Measurements from ENCODE around the gene BTN2A1. TPM values are rescaled to one million over a fixed set of nuclear protein-coding genes. Genes with fewer than 3 reads are reported as not detected.
"Not testable (repeated sequence)": the region's sequence is repeated elsewhere in the genome, so short reads cannot be mapped to it uniquely, and the experiment has no call there.

BTN2A1 gene
- total RNA-seq, 4 donors from 2014 or later = 14.7 to 23.9 (median 18.2) TPM

DNA sequence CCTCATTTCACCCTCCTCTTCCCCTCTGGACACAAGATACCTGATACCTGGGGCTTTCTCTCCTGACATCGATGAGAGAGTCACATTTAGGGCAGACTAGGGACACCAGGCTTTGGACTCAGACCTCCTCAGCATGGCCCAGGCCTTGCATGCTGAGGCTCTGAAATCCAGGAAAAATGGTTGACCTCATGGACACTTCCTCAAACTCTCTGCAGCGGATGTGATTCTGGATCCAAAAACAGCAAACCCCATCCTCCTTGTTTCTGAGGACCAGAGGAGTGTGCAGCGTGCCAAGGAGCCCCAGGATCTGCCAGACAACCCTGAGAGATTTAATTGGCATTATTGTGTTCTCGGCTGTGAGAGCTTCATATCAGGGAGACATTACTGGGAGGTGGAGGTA lies 44.8 kb upstream of the BTN2A1 start:
- no peak for ATAC-seq
- no peak overlapping the region for H3K4me3 ChIP-seq
- H3K27ac ChIP-seq = no peak overlapping the region
- H3K36me3 ChIP-seq = peaks cover 0 to 64% of the 10 kb centered on the region in 2 donors
- H3K9me3 ChIP-seq = no peaks in the 10 kb centered on the region
- TF ChIP-seq POLR2A (IDR thresholded peaks at IDR 0.05) (no peak), EP300 (IDR thresholded peaks at IDR 0.05) (no peak), POLR2AphosphoS5 (IDR thresholded peaks at IDR 0.05) (no peak)
- TF ChIP-seq, protein P1, sequence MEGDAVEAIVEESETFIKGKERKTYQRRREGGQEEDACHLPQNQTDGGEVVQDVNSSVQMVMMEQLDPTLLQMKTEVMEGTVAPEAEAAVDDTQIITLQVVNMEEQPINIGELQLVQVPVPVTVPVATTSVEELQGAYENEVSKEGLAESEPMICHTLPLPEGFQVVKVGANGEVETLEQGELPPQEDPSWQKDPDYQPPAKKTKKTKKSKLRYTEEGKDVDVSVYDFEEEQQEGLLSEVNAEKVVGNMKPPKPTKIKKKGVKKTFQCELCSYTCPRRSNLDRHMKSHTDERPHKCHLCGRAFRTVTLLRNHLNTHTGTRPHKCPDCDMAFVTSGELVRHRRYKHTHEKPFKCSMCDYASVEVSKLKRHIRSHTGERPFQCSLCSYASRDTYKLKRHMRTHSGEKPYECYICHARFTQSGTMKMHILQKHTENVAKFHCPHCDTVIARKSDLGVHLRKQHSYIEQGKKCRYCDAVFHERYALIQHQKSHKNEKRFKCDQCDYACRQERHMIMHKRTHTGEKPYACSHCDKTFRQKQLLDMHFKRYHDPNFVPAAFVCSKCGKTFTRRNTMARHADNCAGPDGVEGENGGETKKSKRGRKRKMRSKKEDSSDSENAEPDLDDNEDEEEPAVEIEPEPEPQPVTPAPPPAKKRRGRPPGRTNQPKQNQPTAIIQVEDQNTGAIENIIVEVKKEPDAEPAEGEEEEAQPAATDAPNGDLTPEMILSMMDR (IDR thresholded peaks at IDR 0.05) = no peak
- H3K27me3 ChIP-seq = no peaks in the 10 kb centered on the region
- H3K4me1 ChIP-seq = no peaks in the 10 kb centered on the region
- WGBS, 2 donors (ENCODE audit: low coverage in 1 of 2) = 86% methylated on average over 3 of the region's 4 CpGs; no CpG with 5 or more reads in 1 of the 2 donors

DNA sequence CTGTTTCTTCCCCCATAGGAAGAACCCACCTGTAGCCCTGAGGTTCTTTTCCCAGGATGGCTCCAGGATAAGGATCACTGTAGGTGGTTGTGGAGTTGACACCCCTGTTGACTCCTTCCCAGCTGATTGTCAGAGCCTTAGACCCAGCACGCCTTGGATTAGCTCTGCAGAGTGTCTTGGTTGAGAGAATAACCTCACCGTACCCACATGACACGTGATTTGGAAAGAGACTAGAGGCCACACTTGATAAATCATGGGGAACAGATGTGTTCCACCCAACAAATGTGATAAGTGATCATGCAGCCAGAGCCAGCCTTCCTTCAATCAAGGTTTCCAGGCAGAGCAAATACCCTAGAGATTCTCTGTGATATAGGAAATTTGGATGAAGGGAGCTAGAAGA lies 43.5 kb upstream of the BTN2A1 start:
- Histone ChIP-seq H3K4me3 (no peak overlapping the region), H3K9me3 (no peaks in the 10 kb centered on the region), H3K27ac (no peak overlapping the region), H3K36me3 (peaks cover 0 to 51% of the 10 kb centered on the region in 2 donors), H3K27me3 (no peaks in the 10 kb centered on the region), H3K4me1 (no peaks in the 10 kb centered on the region)
- TF ChIP-seq POLR2A (IDR thresholded peaks at IDR 0.05) (no peak), EP300 (IDR thresholded peaks at IDR 0.05) (no peak), POLR2AphosphoS5 (IDR thresholded peaks at IDR 0.05) (no peak)
- TF ChIP-seq, protein P1 (IDR thresholded peaks at IDR 0.05) = no peak
- 90% methylated on average over 2 of the region's 3 CpGs; no CpG with 5 or more reads in 1 of the 2 donors for WGBS, 2 donors (ENCODE audit: low coverage in 1 of 2)
- ATAC-seq = no peak

DNA sequence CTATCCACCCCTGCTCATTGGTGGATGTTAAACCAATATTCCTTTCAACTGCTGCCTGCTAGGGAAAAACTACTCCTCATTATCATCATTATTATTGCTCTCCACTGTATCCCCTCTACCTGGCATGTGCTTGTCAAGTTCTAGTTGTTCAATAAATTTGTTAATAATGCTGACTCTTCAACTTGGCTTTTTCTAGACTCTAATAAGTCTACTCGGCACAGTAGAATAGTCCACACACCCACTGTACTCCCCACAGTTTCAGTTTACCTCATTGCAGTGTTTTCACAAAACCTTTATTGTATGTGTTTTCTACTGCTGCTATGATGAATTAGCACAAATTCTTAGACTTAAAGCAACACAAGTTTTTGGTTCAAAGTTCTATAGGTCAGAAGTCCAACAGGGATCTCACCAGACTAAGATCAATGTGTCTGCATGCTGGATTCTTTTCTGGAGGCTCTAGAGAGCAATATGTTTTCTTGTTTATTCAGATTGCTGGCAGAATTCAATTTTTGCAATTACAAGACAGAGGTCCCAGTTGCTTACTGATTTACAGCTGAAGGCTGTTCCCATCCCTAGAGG lies 42.6 kb upstream of the BTN2A1 start:
- TF ChIP-seq EP300 (IDR thresholded peaks at IDR 0.05) (no peak), POLR2AphosphoS5 (IDR thresholded peaks at IDR 0.05) (no peak), POLR2A (IDR thresholded peaks at IDR 0.05) (no peak)
- TF ChIP-seq, protein P1 (IDR thresholded peaks at IDR 0.05) = no peak
- Histone ChIP-seq H3K36me3 (peaks cover 0 to 43% of the 10 kb centered on the region in 2 donors), H3K4me1 (peaks cover 0 to 2% (median 0%) of the 10 kb centered on the region in 3 donors), H3K27me3 (no peaks in the 10 kb centered on the region), H3K27ac (no peak overlapping the region), H3K9me3 (no peaks in the 10 kb centered on the region), H3K4me3 (no peak overlapping the region)
- WGBS, 2 donors (ENCODE audit: low coverage in 1 of 2) = 70 to 76% methylated on average over 1 of the region's 1 CpG
- ATAC-seq = no peak

DNA sequence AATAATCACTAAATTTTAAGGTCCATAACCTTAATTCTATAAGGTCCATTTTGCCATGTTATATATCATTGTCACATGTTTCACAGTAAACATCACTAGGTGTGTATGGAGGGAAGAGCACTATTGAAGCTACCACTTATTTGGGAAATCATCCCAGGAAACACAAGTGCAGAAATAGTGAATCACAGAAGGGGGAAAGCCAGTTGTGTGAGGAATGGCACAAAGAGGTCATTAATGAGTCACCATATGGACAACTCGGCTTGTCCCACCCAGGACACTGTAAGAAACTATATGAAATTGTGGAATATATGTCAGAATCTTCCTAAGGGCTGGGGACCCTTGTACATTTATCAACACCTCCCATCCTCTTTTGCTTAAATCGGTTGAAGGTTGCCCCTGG lies 42.0 kb upstream of the BTN2A1 start:
- no peak overlapping the region for H3K27ac ChIP-seq
- TF ChIP-seq, protein P1 (IDR thresholded peaks at IDR 0.05) = no peak
- TF ChIP-seq POLR2AphosphoS5 (IDR thresholded peaks at IDR 0.05) (no peak), POLR2A (IDR thresholded peaks at IDR 0.05) (no peak), EP300 (IDR thresholded peaks at IDR 0.05) (no peak)
- no peak for ATAC-seq
- peaks cover 2 to 8% (median 3%) of the 10 kb centered on the region in 3 donors for H3K4me1 ChIP-seq
- H3K36me3 ChIP-seq = peaks cover 0 to 36% of the 10 kb centered on the region in 2 donors
- H3K4me3 ChIP-seq = no peak overlapping the region
- 57 to 86% methylated on average over 1 to 2 of the region's 2 CpGs for WGBS, 2 donors (ENCODE audit: low coverage in 1 of 2)
- no peaks in the 10 kb centered on the region for H3K9me3 ChIP-seq
- H3K27me3 ChIP-seq = no peaks in the 10 kb centered on the region

DNA sequence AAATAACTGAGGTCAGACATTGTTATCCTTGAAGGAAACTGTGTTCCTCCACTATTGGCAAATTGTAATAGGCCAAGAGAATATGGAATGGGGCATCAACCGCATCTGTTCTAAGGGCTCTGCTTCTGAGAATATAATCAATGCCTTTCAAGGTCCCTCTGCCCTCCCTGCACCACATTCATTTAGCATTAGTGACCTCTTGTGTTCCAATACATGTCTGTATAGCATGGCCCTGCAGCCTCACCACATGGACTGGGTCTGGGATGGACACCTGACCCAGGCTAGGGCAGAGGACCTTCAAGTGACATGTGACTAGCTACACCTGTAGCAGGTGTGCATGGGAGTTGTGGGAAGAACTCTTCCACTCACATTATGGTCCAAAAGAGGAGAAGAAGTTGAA lies 41.5 kb upstream of the BTN2A1 start:
- WGBS, 2 donors (ENCODE audit: low coverage in 1 of 2) = 50% methylated on average over 1 of the region's 1 CpG; no CpG with 5 or more reads in 1 of the 2 donors
- no peak overlapping the region for H3K27ac ChIP-seq
- TF ChIP-seq POLR2AphosphoS5 (IDR thresholded peaks at IDR 0.05) = no peak
- TF ChIP-seq, protein P1 (IDR thresholded peaks at IDR 0.05) = no peak
- TF ChIP-seq POLR2A (IDR thresholded peaks at IDR 0.05) = no peak
- no peak for TF ChIP-seq EP300 (IDR thresholded peaks at IDR 0.05)
- H3K27me3 ChIP-seq = no peaks in the 10 kb centered on the region
- peaks cover 3 to 11% (median 3%) of the 10 kb centered on the region in 3 donors for H3K4me1 ChIP-seq
- no peak for ATAC-seq
- no peak overlapping the region for H3K4me3 ChIP-seq
- H3K36me3 ChIP-seq = peaks cover 0 to 31% of the 10 kb centered on the region in 2 donors
- H3K9me3 ChIP-seq = no peaks in the 10 kb centered on the region

DNA sequence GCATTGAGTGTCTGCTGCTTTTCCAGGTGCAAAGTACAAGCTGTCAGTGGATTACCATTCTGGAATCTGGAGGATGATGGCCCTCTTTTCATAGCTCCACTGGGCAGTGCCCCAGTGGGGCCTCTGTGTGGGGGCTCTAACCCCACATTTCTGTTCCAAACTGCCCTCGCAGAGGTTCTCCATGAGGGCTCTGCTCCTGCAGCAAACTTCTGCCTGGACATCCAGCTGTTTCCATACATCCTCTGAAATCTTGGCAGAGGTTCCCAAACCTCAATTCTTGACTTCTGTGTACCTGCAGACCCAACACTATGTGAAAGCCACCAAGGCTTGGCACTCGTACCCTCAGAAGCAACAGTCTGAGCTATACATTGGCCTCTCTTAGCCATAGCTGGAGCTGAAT lies 39.7 kb upstream of the BTN2A1 start:
- H3K36me3 ChIP-seq = peaks cover 0 to 13% of the 10 kb centered on the region in 2 donors
- H3K27me3 ChIP-seq, H3K9me3 ChIP-seq, H3K4me3 ChIP-seq, H3K27ac ChIP-seq, ATAC-seq: not testable (repeated sequence)
- 100% methylated on average over 1 of the region's 2 CpGs; no CpG with 5 or more reads in 1 of the 2 donors for WGBS, 2 donors (ENCODE audit: low coverage in 1 of 2)
- H3K4me1 ChIP-seq = peaks cover 3 to 23% (median 10%) of the 10 kb centered on the region in 3 donors

DNA sequence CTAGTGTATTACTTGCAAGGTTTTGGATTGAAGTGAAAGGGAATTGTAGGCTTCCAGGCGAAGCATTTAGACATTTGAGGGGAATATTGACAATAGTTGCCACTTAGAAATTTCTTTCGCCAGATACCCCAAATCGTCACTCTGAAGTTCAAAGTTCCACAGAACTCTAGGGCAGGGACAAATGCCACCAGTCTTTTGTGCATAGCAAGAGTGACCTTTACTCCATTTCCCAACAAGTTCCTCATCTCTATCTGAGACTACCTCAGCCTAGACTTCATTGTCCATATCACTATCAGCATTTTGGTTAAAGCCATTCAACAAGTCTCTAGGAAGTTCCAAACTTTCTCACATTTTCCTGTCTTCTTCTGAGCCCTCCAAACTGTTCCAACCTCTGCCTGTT lies 39.0 kb upstream of the BTN2A1 start:
- H3K9me3 ChIP-seq, H3K36me3 ChIP-seq, H3K27ac ChIP-seq, H3K27me3 ChIP-seq, ATAC-seq, H3K4me3 ChIP-seq: not testable (repeated sequence)
- H3K4me1 ChIP-seq = peaks cover 3 to 30% (median 10%) of the 10 kb centered on the region in 3 donors
- 100% methylated on average over 2 to 3 of the region's 3 CpGs for WGBS, 2 donors (ENCODE audit: low coverage in 1 of 2)

Measured in gastroesophageal sphincter (tissue), 4 donors.